ENCODE data around the gene ANTKMT. TPM values are rescaled to one million over a fixed set of nuclear protein-coding genes. Genes with fewer than 3 reads are reported as not detected.

ANTKMT gene
- polyA plus RNA-seq, 4 donors, result 11.3 to 32.8 (median 21.2) TPM

- no peak for DNase-seq (ENCODE audit: low read depth in 4 of 4, low spot score in 2 of 4)
Observed at GRCh38 chr16:760545-761343, 39.8 kb downstream of the ANTKMT start, which contains the start of gene MSLN. Gene MSLN (plus strand): TSS chr16:760734. CDS start chr16:762681, 1,947 bp downstream.

GRCh38 chr16:761625-762513 lies 40.9 kb downstream of the ANTKMT start:
- DNase-seq (ENCODE audit: low read depth in 4 of 4, low spot score in 2 of 4), result no peak

GRCh38 chr16:762595-763268 lies 41.8 kb downstream of the ANTKMT start:
- no peak for DNase-seq (ENCODE audit: low read depth in 4 of 4, low spot score in 2 of 4)

GRCh38 chr16:763369-764183 lies 42.6 kb downstream of the ANTKMT start:
- no peak for DNase-seq (ENCODE audit: low read depth in 4 of 4, low spot score in 2 of 4)

GRCh38 chr16:764184-764750 lies 43.3 kb downstream of the ANTKMT start:
- no peak for DNase-seq (ENCODE audit: low read depth in 4 of 4, low spot score in 2 of 4)

GRCh38 chr16:764848-765487 lies 44.0 kb downstream of the ANTKMT start:
- no peak for DNase-seq (ENCODE audit: low read depth in 4 of 4, low spot score in 2 of 4)

- no peak for DNase-seq (ENCODE audit: low read depth in 4 of 4, low spot score in 2 of 4)
Observed at GRCh38 chr16:765488-765865, 44.5 kb downstream of the ANTKMT start.

- no peak for DNase-seq (ENCODE audit: low read depth in 4 of 4, low spot score in 2 of 4)
Observed at GRCh38 chr16:766008-766819, 45.3 kb downstream of the ANTKMT start.

- no peak for DNase-seq (ENCODE audit: low read depth in 4 of 4, low spot score in 2 of 4)
Observed at GRCh38 chr16:766820-767640, 46.1 kb downstream of the ANTKMT start.

- DNase-seq (ENCODE audit: low read depth in 4 of 4, low spot score in 2 of 4), result no peak
Observed at GRCh38 chr16:767743-768235, 46.8 kb downstream of the ANTKMT start.

- DNase-seq (ENCODE audit: low read depth in 4 of 4, low spot score in 2 of 4), result no peak
Observed at GRCh38 chr16:768428-768827, 47.5 kb downstream of the ANTKMT start.

GRCh38 chr16:769184-769784 lies 48.3 kb downstream of the ANTKMT start:
- DNase-seq (ENCODE audit: low read depth in 4 of 4, low spot score in 2 of 4), result no peak

GRCh38 chr16:769934-770333 lies 49.0 kb downstream of the ANTKMT start:
- DNase-seq (ENCODE audit: low read depth in 4 of 4, low spot score in 2 of 4), result no peak

GRCh38 chr16:770411-770810 lies 49.5 kb downstream of the ANTKMT start:
- DNase-seq (ENCODE audit: low read depth in 4 of 4, low spot score in 2 of 4), result no peak
